22Rv1 (cell line): ENCODE data around the gene GRM4.

ENCODE experiments used
- H3K27ac ChIP-seq: fragments of 450-650 bp; 2 replicates; pipeline ENCODE4 v1.5.1; 2017
- CTCF ChIP-seq: fragments of 450-650 bp; IDR thresholded peaks from 2 replicates; pipeline ENCODE4 v1.5.1; 2017; ENCODE audit warnings: mild to moderate bottlenecking
- ZFX ChIP-seq: fragments of 450-650 bp; IDR thresholded peaks from 2 replicates; pipeline ENCODE4 v1.6.1; 2017; ENCODE audit warnings: antibody characterized with exemption, borderline replicate concordance

GRM4 gene

GRCh38 chr6:33990061-33990541 is 155.8 kb downstream of the GRM4 start:
- TF ChIP-seq CTCF, result no peak
- TF ChIP-seq ZFX, result no peak
- no peak overlapping the region for H3K27ac ChIP-seq

GRCh38 chr6:33989016-33989854 is 156.7 kb downstream of the GRM4 start:
- H3K27ac ChIP-seq, result no peak overlapping the region
- TF ChIP-seq CTCF (no peak), ZFX (no peak)

GRCh38 chr6:33988121-33989015 is 157.5 kb downstream of the GRM4 start:
- TF ChIP-seq CTCF (no peak), ZFX (no peak)
- no peak overlapping the region for H3K27ac ChIP-seq

GRCh38 chr6:33987531-33988021 is 158.3 kb downstream of the GRM4 start:
- no peak overlapping the region for H3K27ac ChIP-seq
- no peak for TF ChIP-seq ZFX
- TF ChIP-seq CTCF, result no peak

- no peak overlapping the region for H3K27ac ChIP-seq
- TF ChIP-seq CTCF, result no peak
- TF ChIP-seq ZFX, result no peak
Measured at GRCh38 chr6:33985947-33986346, 159.9 kb downstream of the GRM4 start.

GRCh38 chr6:33985313-33985751 is 160.6 kb downstream of the GRM4 start:
- TF ChIP-seq ZFX, result no peak
- TF ChIP-seq CTCF, result no peak
- no peak overlapping the region for H3K27ac ChIP-seq
